CD1c-positive myeloid dendritic cell (primary cell): ENCODE measurements around the gene MYL11.

Source experiments
- DNase-seq: peaks from one replicate; pipeline ENCODE4 v3.0.0-alpha.2; 2016; ENCODE audit errors: extremely low spot score

The MYL11 gene

DNA sequence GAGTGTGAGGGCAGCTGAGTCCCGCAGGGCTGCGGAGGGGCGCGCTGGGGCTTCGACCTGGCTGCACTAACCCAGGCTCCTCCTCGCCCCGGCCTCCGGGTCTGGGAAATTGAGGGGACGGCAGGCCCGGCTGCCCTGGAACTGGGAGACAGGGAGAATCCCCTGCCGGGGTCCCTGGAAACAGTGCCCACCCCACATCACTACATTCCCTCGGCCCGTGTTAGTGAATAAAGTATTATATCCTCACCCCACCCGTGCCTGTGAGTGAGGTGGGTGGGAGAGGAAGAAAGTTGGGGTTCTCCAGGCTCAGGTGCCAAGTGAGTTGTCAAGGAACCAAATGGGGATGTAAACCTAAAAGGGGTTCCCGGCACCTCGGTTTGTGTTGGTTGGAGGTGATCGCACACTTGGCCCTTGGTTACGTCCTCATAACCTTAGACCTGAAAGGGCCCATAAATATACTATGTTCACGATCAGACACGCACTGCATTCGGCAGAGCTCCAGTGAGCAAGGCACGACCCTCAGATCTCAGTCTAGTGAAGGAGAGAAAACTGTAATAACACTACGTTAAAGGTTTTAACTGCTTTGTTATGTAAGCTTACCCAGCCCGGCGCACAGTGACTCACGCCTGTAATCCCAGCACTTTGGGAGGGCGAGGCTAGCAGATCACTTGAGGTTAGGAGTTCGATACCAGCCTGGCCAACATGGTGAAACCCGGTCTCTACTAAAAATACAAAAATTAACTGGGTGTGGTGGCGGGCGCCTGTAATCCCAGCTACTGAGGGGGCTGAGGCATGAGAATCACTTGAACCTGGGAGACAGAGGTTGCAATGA lies 44.0 kb downstream of the MYL11 start:
- DNase-seq: no peak

DNA sequence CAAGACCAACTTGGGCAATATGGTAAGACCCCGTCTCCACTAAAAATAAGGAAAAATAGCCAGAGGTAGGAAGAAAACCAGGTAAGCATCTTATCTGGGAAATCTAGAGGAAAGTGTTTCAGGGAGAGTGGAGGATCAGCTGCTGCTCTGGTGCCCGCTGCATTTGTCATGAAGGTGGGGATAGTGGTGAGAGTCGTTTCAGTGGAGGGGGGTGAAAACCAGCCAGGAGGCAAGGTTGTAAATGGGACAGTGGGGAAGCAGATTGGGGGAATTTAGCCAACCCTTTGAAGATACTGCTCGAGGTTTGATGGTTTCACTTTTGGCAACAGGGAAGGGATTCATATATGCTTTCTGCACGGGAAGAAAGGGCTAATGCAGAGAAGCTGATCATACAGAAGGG lies 46.4 kb downstream of the MYL11 start:
- no peak for DNase-seq
